Loucy (cell line): Measurements from ENCODE around the gene BST1.

Source experiments
- H2AFZ ChIP-seq: fragments of 200-600 bp; sonication (generic); 2 replicates; pipeline ENCODE4 v1.6.0; 2016; ENCODE audit warnings: antibody characterized with exemption, mild to moderate bottlenecking, low read length, moderate library complexity
- H3F3A ChIP-seq: fragments of 200-600 bp; 2 replicates; pipeline ENCODE4 v1.6.0; 2016; ENCODE audit warnings: antibody characterized with exemption, low read depth, mild to moderate bottlenecking
- H3K27me3 ChIP-seq: fragments of 200-600 bp; sonication (generic); 2 replicates; pipeline ENCODE4 v1.6.1; 2014; ENCODE audit warnings: low read length, mild to moderate bottlenecking; ENCODE audit not compliant: insufficient read depth, poor library complexity, severe bottlenecking
- H3K36me3 ChIP-seq: fragments of 200-600 bp; sonication (generic); 2 replicates; pipeline ENCODE4 v1.6.1; 2016; ENCODE audit warnings: low read length; ENCODE audit not compliant: insufficient read depth
- H3K4me1 ChIP-seq: fragments of 200-600 bp; sonication (generic); 2 replicates; pipeline ENCODE4 v1.5.1; 2014; ENCODE audit warnings: low read length, mild to moderate bottlenecking; ENCODE audit not compliant: insufficient read depth, poor library complexity, severe bottlenecking
- H3K4me2 ChIP-seq: fragments of 200-600 bp; sonication (generic); 2 replicates; pipeline ENCODE4 v1.6.0; 2014; ENCODE audit warnings: antibody characterized with exemption, low read length, low read depth, mild to moderate bottlenecking; ENCODE audit not compliant: poor library complexity, severe bottlenecking
- H3K4me3 ChIP-seq: fragments of 200-600 bp; sonication (generic); 2 replicates; pipeline ENCODE4 v1.5.1; 2014; ENCODE audit warnings: low read length, mild to moderate bottlenecking, mixed read lengths; ENCODE audit not compliant: poor library complexity, severe bottlenecking
- H3K79me2 ChIP-seq: fragments of 200-600 bp; sonication (generic); 2 replicates; pipeline ENCODE4 v1.6.1; 2014; ENCODE audit warnings: low read length; ENCODE audit not compliant: insufficient read depth
- H3K9ac ChIP-seq: fragments of 200-600 bp; sonication (generic); 2 replicates; pipeline ENCODE4 v1.6.0; 2014; ENCODE audit warnings: mild to moderate bottlenecking, low read depth, low read length, moderate library complexity; ENCODE audit not compliant: poor library complexity, severe bottlenecking
- H3K9me2 ChIP-seq: fragments of 200-600 bp; sonication (generic); replicated peaks from 2 replicates; pipeline ENCODE4 v1.6.1; 2016; ENCODE audit warnings: low read depth, low read length, mixed read lengths
- H3K9me3 ChIP-seq: fragments of 200-600 bp; sonication (generic); 2 replicates; pipeline ENCODE4 v1.6.1; 2014; ENCODE audit warnings: mild to moderate bottlenecking, antibody characterized with exemption, low read length, low read depth; ENCODE audit not compliant: insufficient read depth
- H4K20me1 ChIP-seq: fragments of 200-600 bp; sonication (generic); 2 replicates; pipeline ENCODE4 v1.6.0; 2014; ENCODE audit warnings: antibody characterized with exemption, low read length, mild to moderate bottlenecking; ENCODE audit not compliant: insufficient read depth, poor library complexity, severe bottlenecking
- CTCF ChIP-seq: fragments of 200-600 bp; sonication (generic); conservative IDR thresholded peaks from 2 replicates; pipeline ENCODE4 v1.5.1; 2014; ENCODE audit warnings: mild to moderate bottlenecking, antibody characterized with exemption, low read length
- EZH2phosphoT487 ChIP-seq: fragments of 200-600 bp; IDR thresholded peaks from 2 replicates; pipeline ENCODE4 v1.6.1; 2018; ENCODE audit warnings: antibody characterized with exemption, mild to moderate bottlenecking, moderate library complexity, borderline replicate concordance

BST1 gene

GRCh38 chr4:15659768-15660570 lies 42.9 kb upstream of the BST1 start:
- Histone ChIP-seq H4K20me1 (no peaks in the 10 kb centered on the region), H3K36me3 (no peaks in the 10 kb centered on the region), H3F3A (no peaks in the 10 kb centered on the region), H3K4me2 (no peak overlapping the region), H3K4me3 (no peak overlapping the region), H3K27me3 (no peaks in the 10 kb centered on the region), H3K4me1 (peaks cover 28% of the 10 kb centered on the region), H2AFZ (no peak overlapping the region), H3K9me3 (no peaks in the 10 kb centered on the region), H3K79me2 (peaks cover 12% of the 10 kb centered on the region; the same call in 1 of the 2 replicates), H3K9ac (peak overlapping the region; percentile 8), H3K9me2 (no peaks in the 10 kb centered on the region)
- TF ChIP-seq EZH2phosphoT487 (no peak), CTCF (no peak)

GRCh38 chr4:15665753-15666365 lies 37.0 kb upstream of the BST1 start:
- H3F3A ChIP-seq, result peaks cover 10% of the 10 kb centered on the region
- H3K9me2 ChIP-seq, result no peaks in the 10 kb centered on the region
- H3K27me3 ChIP-seq, result no peaks in the 10 kb centered on the region
- TF ChIP-seq CTCF, result no peak
- no peak for TF ChIP-seq EZH2phosphoT487
- peak overlapping the region; percentile 22 for H3K9ac ChIP-seq
- H3K36me3 ChIP-seq, result no peaks in the 10 kb centered on the region
- H3K4me3 ChIP-seq, result peak overlapping the region; percentile 44
- H4K20me1 ChIP-seq, result no peaks in the 10 kb centered on the region
- peaks cover 51% of the 10 kb centered on the region for H3K4me1 ChIP-seq
- no peaks in the 10 kb centered on the region for H3K9me3 ChIP-seq
- peak overlapping the region; percentile 66 for H3K4me2 ChIP-seq
- H2AFZ ChIP-seq, result no peak overlapping the region
- no peaks in the 10 kb centered on the region for H3K79me2 ChIP-seq

- Histone ChIP-seq H3K27me3 (no peaks in the 10 kb centered on the region), H3K9me3 (no peaks in the 10 kb centered on the region), H3K4me1 (peaks cover 63% of the 10 kb centered on the region), H3K4me2 (no peak overlapping the region), H2AFZ (no peak overlapping the region), H3K9me2 (no peaks in the 10 kb centered on the region), H3K79me2 (peaks cover 4% of the 10 kb centered on the region), H3K36me3 (no peaks in the 10 kb centered on the region), H3F3A (peaks cover 22% of the 10 kb centered on the region), H3K9ac (no peak overlapping the region), H4K20me1 (no peaks in the 10 kb centered on the region), H3K4me3 (no peak overlapping the region)
- no peak for TF ChIP-seq CTCF
- no peak for TF ChIP-seq EZH2phosphoT487
Observed at GRCh38 chr4:15667006-15667405, 35.9 kb upstream of the BST1 start.
